ENCODE measurements around the gene PITPNC1. TPM values are rescaled to one million over a fixed set of nuclear protein-coding genes. Genes with fewer than 3 reads are reported as not detected.
"Not testable (repeated sequence)": the region's sequence is repeated elsewhere in the genome, so short reads cannot be mapped to it uniquely, and the experiment has no call there.

PITPNC1 gene
- total RNA-seq, 1 experiment from 2014 or later = 40.6 TPM

DNA sequence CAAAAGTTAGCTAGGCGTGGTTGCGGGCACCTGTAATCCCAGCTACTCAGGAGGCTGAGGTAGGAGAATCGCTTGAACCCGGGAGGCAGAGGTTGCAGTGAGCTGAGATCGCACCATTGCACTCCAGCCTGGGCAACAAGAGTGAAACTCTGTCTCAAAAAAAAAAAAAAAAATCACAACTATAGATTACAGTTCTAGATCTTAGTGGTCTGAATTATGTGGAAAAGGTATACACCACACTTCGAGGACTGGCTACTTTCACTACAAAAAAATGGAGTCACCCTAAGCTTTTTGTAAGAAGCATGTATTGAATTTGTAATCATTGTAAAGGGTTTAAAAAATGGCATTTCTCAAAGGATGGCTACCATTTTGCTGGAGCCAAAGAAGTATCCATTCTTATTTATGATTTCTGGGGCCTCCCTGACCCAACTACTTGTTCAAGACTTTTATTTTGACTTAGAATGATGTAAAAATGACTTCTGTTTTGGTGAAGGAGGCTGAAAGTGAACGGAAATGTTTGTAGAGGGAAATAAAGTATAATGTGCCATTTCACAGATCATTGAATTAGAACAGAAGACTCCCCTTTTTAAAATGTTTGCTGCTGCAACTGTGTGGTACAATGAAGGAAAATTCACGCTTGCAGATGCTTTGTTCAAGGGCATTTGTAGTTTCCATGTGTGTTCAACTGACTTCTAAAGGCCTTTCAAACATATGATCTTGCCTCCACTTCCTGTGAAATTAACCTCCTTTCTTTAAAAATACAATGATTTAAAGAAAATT is 303.6 kb downstream of the PITPNC1 start:
- no peak for DNase-seq (ENCODE audit: low spot score)

DNA sequence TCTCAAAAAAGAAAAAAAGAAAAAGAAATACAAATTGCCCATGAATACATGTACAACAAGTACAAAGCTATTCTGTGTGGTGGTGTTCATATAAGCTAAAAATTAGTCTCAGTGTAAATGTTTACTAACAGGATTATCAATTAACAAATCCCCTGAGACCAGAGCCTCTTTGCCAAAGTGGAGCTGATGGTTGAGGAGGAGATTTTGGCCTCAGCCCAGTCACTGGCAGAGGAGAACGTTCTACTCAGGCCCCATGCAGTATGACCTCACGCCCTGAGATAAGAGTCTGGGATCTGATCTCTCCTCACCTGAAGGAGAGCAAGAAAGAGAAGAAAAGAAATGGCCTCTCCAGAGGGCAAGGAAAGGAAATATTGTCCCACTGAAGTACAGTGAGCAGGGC is 305.1 kb downstream of the PITPNC1 start:
- no peak for DNase-seq (ENCODE audit: low spot score)

DNA sequence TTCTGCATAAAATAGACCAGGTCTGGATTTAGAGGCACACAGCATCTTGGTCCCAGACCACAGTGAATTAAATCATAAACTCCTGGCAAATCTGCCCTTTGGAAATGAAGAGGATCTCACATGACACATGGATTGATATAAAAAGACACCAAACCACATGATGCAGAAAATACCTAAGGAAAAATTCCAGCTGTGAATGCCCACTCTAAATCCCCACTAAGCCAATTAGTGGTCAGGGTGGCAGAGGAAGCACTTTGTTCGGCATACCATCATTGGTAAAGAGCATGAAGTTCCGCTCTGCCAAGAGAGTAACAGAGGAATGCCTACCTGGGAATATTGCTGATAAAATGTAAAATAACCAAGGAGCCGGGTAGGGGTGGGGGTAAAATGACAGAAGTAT is 308.3 kb downstream of the PITPNC1 start:
- no peak for DNase-seq (ENCODE audit: low spot score)

DNA sequence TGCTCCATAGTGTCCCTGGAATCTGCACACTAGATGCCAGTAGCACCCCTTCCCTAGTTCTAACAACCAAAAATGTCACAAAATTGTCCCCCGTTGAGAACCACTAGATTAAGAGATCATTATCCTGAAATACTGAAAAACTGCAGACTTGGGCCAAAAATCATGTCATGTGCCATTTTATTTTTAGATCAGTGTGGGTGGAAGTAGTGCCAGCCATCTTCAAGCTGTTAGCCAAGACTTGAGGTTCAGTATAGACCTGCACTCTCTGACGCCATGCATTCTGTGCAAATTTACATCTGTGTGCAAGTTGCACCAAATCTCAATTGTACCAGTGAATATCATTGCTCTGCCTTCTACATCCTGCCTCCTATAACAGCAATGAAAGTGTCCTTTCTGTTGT is 309.2 kb downstream of the PITPNC1 start:
- DNase-seq (ENCODE audit: low spot score) = no peak

DNA sequence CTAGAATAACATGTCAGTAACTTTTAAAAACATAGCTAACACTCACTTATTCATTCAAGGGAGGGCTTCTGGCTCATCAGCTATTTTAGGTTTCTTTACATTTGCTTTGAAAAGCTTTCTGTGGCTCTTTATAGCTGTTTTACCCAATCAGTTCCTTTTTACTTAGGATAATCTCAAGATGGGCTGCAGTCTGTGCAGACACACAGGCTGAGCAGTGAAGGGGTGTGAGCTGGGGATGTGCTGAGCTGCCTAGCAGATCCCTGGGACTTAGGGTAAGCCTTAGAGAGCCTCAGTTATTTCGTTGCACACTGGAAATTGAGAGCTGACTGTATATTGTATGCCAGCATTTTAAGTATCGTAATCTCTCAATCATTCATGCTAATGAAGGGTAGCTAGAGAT is 310.4 kb downstream of the PITPNC1 start:
- DNase-seq (ENCODE audit: low spot score) = no peak

DNA sequence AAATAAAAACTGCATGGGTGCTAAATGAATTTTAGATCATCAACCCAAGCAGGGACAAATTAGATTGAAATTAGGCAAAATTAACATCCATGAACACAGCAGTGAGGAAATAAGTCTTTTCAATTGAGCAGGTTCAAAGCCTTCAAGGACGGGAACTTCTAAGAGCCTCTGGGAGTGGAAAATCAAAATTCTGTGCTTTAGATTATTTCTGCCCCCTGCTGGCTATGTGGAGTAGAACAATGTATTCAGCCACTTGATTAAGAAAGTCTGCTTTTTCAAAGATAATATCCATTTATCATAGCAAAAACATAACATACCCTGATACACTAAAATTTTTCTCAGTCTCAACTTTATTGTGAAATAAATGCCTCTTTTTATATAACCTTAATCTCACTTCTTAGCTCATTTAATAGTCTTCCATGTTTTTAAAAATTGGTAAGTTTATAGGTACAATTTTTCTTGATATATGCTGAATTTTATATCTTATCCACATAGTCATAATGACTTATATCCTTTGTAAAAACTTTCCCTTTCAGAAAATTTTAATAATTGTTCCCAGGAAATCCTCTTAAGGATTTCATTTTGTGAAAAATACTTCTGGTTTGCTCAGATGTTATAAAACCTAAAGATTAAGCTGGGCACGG is 312.6 kb downstream of the PITPNC1 start:
- peak; percentile 95 for DNase-seq (ENCODE audit: low spot score)

DNA sequence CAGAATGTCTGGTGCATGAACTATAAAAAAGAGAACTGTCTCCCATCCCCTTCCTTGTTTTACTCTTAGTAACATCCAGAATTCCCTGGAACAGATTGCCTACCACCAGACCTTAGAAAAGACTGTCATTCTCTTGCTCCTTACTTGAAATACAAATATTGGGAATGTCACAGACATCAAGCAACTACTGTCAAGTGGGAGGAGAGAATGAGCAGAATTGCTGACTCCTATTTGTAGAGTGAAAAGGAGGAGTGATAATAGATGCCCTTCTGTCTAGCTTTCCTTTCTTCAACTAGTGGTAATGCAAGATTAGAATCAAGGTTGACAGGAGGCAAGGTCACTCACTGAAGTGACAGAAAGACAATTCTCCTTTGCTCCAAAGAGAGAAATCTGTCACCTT is 316.7 kb downstream of the PITPNC1 start:
- no peak for DNase-seq (ENCODE audit: low spot score)

DNA sequence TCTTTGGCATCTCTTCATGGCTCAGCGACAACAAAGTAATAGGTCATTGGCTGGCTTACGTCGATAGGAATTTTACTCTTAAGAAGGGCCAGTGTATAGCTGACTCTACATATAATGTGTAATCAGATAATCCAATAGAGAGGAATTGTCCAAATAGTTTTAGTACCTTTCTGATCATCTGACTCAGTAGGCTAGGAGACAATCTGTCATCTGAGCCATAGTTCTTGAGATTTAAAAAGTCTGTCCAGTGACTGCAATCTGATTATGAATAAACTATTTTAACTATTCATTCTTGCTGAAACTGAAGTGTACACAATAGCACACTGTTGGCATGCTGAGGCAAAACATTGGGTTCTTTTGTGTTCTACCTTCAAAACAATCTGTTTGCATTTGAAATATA is 319.3 kb downstream of the PITPNC1 start:
- no peak for DNase-seq (ENCODE audit: low spot score)

DNA sequence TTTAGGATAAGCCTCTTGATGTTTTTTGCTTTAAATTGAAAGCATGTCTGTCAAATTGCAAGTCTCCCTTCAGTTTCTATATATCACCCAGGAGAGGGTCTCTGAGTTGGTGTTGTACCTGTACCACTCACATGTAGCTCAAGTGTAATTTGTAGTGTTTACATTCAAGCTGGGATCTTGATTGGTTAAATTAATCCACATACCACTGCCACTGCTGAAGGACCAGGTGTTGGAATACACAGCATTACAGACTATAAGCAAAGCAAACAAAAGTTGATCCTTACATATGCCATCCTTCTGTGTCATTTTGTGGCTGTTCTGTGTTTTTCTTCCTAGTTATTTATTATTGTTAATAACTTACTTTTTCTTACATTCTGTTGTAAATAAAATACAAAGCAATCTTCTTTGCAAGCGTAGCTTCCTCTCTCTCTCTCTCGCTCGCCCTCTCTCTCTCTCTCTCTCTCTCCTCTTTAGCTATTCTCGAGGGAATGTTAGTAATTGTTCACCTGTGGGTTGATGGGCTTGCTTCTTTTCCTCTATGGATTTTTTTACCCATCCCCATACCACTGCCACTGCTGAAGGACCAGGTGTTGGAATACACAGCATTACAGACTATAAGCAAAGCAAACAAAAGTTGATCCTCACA is 319.9 kb downstream of the PITPNC1 start:
- no peak for DNase-seq (ENCODE audit: low spot score)

DNA sequence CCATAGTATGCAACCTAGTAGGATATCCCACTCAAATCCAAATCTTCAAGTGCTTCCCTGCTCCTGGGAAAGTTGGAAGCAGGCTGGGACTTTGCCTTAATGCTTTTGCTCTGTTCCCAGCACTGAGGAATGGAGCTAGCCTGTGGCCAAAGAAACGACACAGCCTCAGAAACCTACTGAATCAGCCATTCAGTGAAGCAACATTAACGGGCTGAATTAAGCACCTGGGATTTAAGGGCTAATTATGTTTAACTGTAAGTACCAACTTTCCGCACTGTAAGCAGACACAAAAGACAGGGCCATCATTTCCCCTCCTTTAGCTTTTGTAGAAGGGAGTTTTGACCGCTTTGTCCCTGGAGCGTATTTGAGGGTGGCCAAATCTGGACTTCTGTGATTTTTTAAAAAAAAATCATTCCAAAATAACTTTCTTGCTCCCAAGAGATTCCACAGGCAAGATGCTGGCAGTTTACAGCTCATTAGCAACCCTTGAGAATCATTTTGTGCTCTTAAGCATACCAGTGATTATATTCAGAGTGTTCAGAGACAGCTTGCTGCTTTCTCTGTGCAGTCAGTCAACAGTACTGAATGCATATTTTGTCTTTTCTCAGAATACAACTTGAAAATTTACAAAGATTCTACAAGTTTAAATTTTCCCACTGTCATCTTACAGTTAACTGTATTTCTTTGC is 323.1 kb downstream of the PITPNC1 start:
- DNase-seq (ENCODE audit: low spot score) = no peak

DNA sequence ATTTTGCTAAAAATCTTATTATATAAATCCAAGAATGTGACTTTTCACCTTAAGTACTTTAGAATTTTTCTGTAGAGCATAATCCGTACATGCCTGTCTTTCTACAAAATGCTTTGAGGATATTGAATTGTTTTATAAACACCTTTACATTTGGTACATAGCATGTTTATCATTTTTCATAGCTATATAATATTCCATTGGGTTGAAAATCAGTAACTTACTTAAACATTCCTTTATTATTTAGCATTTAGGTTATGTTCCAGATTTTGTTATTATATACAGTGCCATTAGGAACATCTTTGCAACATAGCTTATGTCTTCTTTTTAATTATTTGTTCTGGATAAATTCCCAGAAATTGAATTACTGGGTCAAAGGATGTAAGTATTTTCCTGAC is 323.6 kb downstream of the PITPNC1 start:
- no peak for DNase-seq (ENCODE audit: low spot score)

DNA sequence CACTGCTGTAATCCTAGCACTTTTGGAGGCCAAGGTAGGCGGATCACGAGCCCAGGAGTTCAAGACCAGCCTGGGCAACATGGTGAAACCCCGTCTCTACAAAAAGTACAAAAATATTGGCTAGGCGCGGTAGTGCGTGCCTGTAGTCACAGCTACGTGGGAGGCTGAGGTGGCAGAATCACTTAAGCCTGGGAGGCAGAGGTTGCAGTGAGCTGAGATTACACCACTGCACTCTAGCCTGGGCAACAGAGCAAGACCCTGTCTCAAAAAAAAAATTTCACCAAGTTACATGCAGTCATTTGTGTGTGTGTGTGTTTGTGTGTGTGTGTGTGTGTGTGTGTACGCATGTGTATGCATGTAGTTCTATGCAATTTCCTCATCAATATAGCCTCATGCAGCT is 325.8 kb downstream of the PITPNC1 start:
- DNase-seq (ENCODE audit: low spot score) = not testable (repeated sequence)

DNA sequence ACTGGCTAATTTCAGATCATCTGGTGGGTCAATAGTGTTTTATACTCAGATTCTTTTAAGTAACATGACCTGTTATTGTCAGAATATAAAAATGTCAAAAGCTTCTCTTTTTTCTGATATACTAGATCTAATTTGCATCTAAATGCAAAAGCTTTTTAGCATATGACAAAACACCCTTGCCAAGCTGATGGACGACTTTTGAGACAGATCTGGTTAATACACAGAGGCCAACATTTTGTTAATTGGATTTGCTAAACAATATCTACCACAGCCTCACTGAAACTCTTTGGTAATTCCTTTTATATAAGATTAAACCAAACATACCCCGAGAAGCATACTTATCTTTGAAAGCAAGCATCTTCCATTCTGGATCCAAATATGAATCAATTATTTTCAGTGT is 330.4 kb downstream of the PITPNC1 start:
- no peak for DNase-seq (ENCODE audit: low spot score)

DNA sequence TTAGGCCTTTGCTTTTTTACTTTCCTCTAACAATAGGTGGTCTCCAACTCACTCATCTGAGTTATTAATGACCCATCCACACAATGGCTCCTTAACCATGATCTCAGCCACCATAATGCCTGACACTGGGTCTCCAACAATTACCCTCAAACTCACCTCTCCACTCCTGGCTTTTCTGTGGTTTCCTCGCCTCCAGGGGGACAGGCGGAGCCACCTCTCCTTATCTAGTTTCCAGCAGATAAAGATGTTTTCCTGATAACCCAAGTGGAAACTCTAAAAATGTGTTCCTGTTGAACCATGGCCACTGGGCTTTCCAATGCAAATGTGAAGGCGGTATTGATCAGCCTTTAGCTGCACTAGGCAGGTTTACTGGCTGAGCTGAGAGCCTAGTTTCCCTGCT is 331.3 kb downstream of the PITPNC1 start:
- DNase-seq (ENCODE audit: low spot score) = no peak

DNA sequence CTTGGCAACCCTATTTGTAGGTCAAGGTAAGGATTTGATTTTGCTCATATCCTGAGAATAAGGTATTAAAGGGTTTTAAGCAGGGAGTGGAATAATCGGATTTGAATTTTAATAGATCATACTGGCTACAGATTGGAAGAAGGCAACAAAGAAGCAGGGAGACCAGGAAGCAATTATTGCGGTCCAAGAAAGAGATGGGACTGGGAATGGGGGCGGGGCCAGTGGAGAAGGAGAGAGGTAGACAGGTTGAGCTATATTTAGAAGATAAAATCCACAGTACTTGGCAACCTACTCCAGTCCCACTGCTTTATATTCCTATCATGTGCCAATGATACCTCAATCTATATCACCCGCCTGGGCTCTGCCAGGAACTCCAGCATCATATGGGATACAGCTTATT is 334.8 kb downstream of the PITPNC1 start:
- DNase-seq (ENCODE audit: low spot score) = no peak

DNA sequence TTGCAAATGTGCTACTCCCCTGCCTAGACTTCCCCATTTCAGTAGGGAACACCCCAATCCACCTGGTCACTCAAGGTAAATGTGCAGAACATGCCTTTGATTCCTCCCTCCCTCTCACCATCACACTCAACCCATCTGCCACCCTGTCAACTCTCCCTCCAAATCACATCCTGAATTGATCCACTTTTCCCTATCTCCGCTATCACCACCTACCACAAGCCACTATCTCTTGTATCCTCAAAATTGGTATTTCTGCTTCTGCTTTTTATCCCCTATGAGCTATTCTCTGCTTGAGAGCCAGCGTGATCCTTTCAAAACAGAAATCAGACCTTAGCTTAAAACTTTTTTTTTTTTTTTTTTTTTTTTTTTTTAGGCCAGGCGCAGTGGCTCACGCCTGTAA is 335.3 kb downstream of the PITPNC1 start:
- no peak for DNase-seq (ENCODE audit: low spot score)

DNA sequence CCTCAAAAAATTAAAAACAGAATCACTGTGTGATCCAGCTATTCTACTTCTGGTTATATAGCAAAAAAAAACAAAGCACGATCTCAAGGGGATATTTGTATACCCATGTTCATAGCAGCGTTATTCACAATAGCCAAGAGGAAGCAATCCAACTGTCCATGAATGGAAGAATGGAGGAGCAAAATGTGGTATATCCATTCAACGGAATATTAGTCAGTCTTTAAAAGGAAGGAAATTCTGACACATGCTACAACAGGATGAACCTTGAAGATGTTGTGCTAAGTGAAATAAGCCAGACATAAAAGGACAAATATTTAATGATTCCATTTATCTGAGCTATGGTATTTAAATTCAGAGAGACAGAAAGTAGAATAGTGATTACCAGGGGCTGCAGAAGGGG is 336.1 kb downstream of the PITPNC1 start:
- no peak for DNase-seq (ENCODE audit: low spot score)

DNA sequence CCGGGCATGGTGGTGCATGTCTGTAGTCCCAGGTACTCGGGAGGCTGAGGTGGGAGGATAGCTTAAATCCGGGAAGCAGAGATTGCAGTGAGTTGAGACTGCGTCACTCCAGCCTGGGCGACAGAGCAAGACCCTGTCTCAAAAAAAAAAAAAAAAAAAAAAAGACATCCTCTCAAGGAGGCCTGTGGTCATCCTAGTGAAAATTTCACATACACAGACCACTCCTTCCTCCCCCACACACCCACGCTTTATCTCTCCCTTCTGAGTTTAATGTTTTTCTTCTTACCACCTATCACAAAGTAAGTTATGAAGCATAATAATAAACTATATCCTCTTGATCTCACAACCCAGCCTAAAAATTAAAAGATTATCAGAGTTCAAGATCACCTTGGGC is 339.3 kb downstream of the PITPNC1 start:
- DNase-seq (ENCODE audit: low spot score) = no peak

DNA sequence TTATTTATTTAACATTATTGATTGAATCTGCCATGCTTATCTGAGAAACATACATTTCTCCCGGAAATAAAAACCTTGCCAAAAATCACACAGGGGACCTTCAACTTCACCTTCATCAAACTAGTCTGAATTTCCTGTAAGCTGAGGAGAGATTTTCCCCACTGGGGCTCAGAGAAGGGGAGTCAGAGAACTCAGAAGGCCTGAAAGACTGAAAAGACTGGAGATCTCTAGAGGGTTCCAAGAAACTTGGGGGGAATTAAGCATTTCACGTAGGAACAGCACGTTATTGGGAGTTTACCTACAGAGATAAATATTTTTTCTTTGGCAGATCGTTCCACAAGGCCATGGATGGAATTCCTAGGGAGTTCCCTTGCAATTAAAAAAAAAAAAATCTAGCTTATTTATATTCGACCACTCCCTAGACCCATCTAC is 340.1 kb downstream of the PITPNC1 start:
- DNase-seq (ENCODE audit: low spot score) = no peak

DNA sequence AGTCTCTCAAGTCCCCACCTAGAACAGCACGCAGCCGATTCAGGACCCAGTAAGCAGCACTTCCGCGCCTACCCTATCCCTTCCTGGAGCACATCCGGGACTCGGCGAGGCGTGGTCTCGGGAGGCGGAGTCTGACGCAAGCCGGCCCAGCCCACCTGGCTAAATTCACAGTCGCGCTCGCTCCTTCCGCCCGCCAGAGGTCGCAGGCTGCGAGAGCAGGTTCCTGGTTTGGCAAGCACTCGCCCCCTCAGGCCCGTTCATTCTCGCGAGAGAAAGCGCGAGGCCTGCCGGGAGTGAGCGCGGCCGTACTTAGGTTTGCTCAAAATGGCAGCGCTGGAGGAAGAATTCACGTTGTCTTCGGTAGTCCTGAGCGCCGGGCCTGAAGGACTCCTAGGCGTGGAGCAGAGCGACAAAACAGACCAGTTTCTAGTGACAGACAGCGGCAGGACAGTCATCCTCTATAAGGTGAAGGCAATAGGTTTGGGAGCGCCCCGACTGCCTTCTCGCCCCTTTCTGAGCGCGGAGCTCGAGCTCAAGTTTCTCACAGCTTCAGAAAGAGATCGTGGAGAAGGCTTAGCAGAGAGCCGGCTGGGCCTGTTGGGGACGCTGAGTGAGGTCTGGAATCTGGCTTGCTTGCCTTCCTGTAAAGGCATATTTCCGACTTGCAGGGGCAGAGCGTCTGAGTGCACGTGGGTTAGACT is 340.7 kb downstream of the PITPNC1 start, which contains the start of gene NOL11:
Gene NOL11 (plus strand): TSS at position 313 of the 701 bp plus-strand sequence. CDS start 12 bp downstream, at position 325.
- peak; percentile 100 for DNase-seq (ENCODE audit: low spot score)

DNA sequence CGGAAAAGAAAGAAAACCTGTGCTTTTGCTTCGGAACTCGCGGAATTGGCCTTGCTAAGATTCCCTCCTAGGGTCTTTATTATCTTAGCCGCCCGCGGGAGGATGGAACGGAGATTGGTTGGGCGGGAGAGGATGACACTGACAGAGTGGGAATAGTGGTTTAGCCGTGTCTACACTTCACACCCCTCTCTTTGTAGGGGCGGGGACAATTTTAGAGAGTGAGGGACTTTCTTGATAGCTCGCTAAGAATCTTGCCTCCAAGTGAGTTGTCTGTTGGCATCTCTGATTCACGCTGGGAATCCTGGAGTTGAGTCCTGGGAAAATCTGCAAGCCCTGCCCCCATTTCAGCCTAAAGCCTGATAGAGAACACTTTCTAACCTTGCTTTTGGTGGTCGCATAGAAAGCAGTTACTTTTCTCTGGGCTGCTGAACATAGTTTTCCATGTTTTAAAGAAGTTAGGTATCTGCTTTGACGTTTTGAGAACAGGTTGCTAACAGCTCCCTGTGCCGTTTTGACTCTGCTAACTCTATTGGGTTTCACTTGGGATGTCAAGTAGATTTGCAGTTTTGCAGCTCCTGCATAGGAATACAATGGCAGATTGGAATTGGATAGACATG is 341.4 kb downstream of the PITPNC1 start:
- DNase-seq (ENCODE audit: low spot score) = no peak

Measured in HT-29 (cell line).